Fibroblast of lung (primary cell): ENCODE results near the gene MROH2A. TPM values are rescaled to one million over a fixed set of nuclear protein-coding genes. Genes with fewer than 3 reads are reported as not detected.

Experiments used
- DNase-seq, 2 donors: peaks; one replicate each; pipeline versions ENCODE4 v3.0.0 to v3.0.0-alpha.2; 2010; ENCODE audit warnings: low read depth in 2 of 2
- H2AFZ ChIP-seq: 2 replicates; pipeline ENCODE4 v1.5.1; 2012; ENCODE audit warnings: low read length, control low read depth, inconsistent platforms
- H3K27ac ChIP-seq: 2 replicates; pipeline ENCODE4 v1.5.1; 2011; ENCODE audit warnings: low read length, control low read depth; ENCODE audit not compliant: insufficient read depth
- H3K27me3 ChIP-seq: 2 replicates; pipeline ENCODE4 v1.5.1; 2011; ENCODE audit warnings: mild to moderate bottlenecking, low read length; ENCODE audit not compliant: control insufficient read depth, insufficient read depth
- H3K36me3 ChIP-seq: 2 replicates; pipeline ENCODE4 v1.5.1; 2011; ENCODE audit warnings: low read length; ENCODE audit not compliant: control insufficient read depth, insufficient read depth
- H3K4me1 ChIP-seq: 2 replicates; pipeline ENCODE4 v1.5.1; 2011; ENCODE audit warnings: low read length; ENCODE audit not compliant: control insufficient read depth, insufficient read depth; ENCODE audit errors: extremely low read depth
- H3K4me2 ChIP-seq: 2 replicates; pipeline ENCODE4 v1.5.1; 2011; ENCODE audit warnings: low read length, control low read depth; ENCODE audit not compliant: insufficient read depth; ENCODE audit errors: extremely low read depth
- H3K4me3 ChIP-seq, 4 experiments: fragments of 200-600 bp in 1 of 4; sonication (generic) in 1 of 4; replicated peaks in 1 of 4; 2 replicates each; pipeline ENCODE4 v1.5.1; 2011 to 2016; ENCODE audit warnings: low read length in 4 of 4, low read depth in 3 of 4, mild to moderate bottlenecking in 3 of 4, control low read depth in 2 of 4, inconsistent platforms in 1 of 4, mixed read lengths in 1 of 4; ENCODE audit not compliant: insufficient read depth in 1 of 4; ENCODE audit errors: control extremely low read depth in 1 of 4
- H3K79me2 ChIP-seq: 2 replicates; pipeline ENCODE4 v1.5.1; 2012; ENCODE audit warnings: mild to moderate bottlenecking, low read length, inconsistent platforms; ENCODE audit not compliant: control insufficient read depth, insufficient read depth
- H3K9ac ChIP-seq: 2 replicates; pipeline ENCODE4 v1.5.1; 2011; ENCODE audit warnings: mild to moderate bottlenecking, low read length, control low read depth; ENCODE audit not compliant: insufficient read depth
- H3K9me3 ChIP-seq: 2 replicates; pipeline ENCODE4 v1.5.1; 2012; ENCODE audit warnings: low read depth, low read length; ENCODE audit not compliant: control insufficient read depth, insufficient read depth
- H4K20me1 ChIP-seq: 2 replicates; pipeline ENCODE4 v1.5.1; 2011; ENCODE audit warnings: low read length; ENCODE audit not compliant: control insufficient read depth, insufficient read depth; ENCODE audit errors: extremely low read depth
- CTCF ChIP-seq, 2 donors: IDR thresholded peaks in 1 of 2; conservative IDR thresholded peaks in 1 of 2; 1 replicate in 1 of 2; 2 replicates in 1 of 2; pipeline ENCODE4 v1.5.1; 2011 to 2012; ENCODE audit warnings: low read length in 2 of 2, control low read depth in 1 of 2, inconsistent platforms in 1 of 2, low read depth in 1 of 2, mild to moderate bottlenecking in 1 of 2
- EZH2 ChIP-seq: IDR thresholded peaks from 2 replicates; pipeline ENCODE4 v1.5.1; 2012; ENCODE audit warnings: low read length, control low read depth, mild to moderate bottlenecking; ENCODE audit errors: missing control alignments
- polyA plus RNA-seq, 2 donors: library from polyadenylated mRNA; depleted of rRNA in 1 of 2; stranded (reverse) in 1 of 2; unstranded in 1 of 2; fragments of >200 nt; gene quantifications; 2 replicates each; pipeline ENCODE4 v1.2.1, GENCODE V29; 2011 to 2012; ENCODE audit warnings: missing spikeins in 1 of 2
- total RNA-seq: library from RNA; depleted of rRNA; stranded (reverse); fragments of >200 nt; gene quantifications from 2 replicates; pipeline ENCODE4 v1.2.1, GENCODE V29; 2014

MROH2A gene
- total and polyA plus RNA-seq, 2 donors (not counting 1 experiment from before 2014, with no cell fraction given), result not detected

GRCh38 chr2:233754872-233755611, 23.1 kb upstream of the MROH2A start:
- DNase-seq, result no peak

GRCh38 chr2:233756429-233757081, 21.6 kb upstream of the MROH2A start:
- no peak overlapping the region for H3K27ac ChIP-seq
- H4K20me1 ChIP-seq, result no peaks in the 10 kb centered on the region
- no peak overlapping the region for H2AFZ ChIP-seq
- H3K9me3 ChIP-seq, result no peaks in the 10 kb centered on the region
- H3K4me1 ChIP-seq, result no peaks in the 10 kb centered on the region
- no peak for DNase-seq
- H3K4me2 ChIP-seq, result no peak overlapping the region
- no peaks in the 10 kb centered on the region for H3K27me3 ChIP-seq
- no peaks in the 10 kb centered on the region for H3K79me2 ChIP-seq
- no peaks in the 10 kb centered on the region for H3K36me3 ChIP-seq
- TF ChIP-seq EZH2 (no peak), CTCF (conservative IDR thresholded peaks at IDR 0.05 in 1 of 2, IDR thresholded peaks at IDR 0.05 in 1 of 2; ENCODE audit: low read depth in 1 of 2, low read length in 2 of 2) (no peak)
- no peak overlapping the region for H3K9ac ChIP-seq
- no peak overlapping the region for H3K4me3 ChIP-seq

More at GRCh38 chr2:233754872-233755611, 23.1 kb upstream of the MROH2A start:
- Histone ChIP-seq H4K20me1 (no peaks in the 10 kb centered on the region), H3K27me3 (no peaks in the 10 kb centered on the region), H3K4me3 (no peak overlapping the region), H3K4me1 (no peaks in the 10 kb centered on the region), H3K79me2 (no peaks in the 10 kb centered on the region), H3K36me3 (no peaks in the 10 kb centered on the region), H3K9ac (no peak overlapping the region), H3K27ac (no peak overlapping the region), H3K4me2 (no peak overlapping the region), H2AFZ (no peak overlapping the region), H3K9me3 (no peaks in the 10 kb centered on the region)
- TF ChIP-seq EZH2 (no peak), CTCF (conservative IDR thresholded peaks at IDR 0.05 in 1 of 2, IDR thresholded peaks at IDR 0.05 in 1 of 2; ENCODE audit: low read depth in 1 of 2, low read length in 2 of 2) (no peak)

- no peaks in the 10 kb centered on the region for H4K20me1 ChIP-seq
- H3K9ac ChIP-seq, result no peak overlapping the region
- no peak overlapping the region for H2AFZ ChIP-seq
- no peaks in the 10 kb centered on the region for H3K4me1 ChIP-seq
- H3K4me2 ChIP-seq, result no peak overlapping the region
- H3K9me3 ChIP-seq, result no peaks in the 10 kb centered on the region
- H3K79me2 ChIP-seq, result no peaks in the 10 kb centered on the region
- no peak for DNase-seq
- no peaks in the 10 kb centered on the region for H3K36me3 ChIP-seq
- H3K27me3 ChIP-seq, result no peaks in the 10 kb centered on the region
- TF ChIP-seq CTCF (conservative IDR thresholded peaks at IDR 0.05 in 1 of 2, IDR thresholded peaks at IDR 0.05 in 1 of 2; ENCODE audit: low read depth in 1 of 2, low read length in 2 of 2), result no peak
- no peak for TF ChIP-seq EZH2
- no peak overlapping the region for H3K27ac ChIP-seq
- no peak overlapping the region for H3K4me3 ChIP-seq
Measured at GRCh38 chr2:233758141-233758540, 20.0 kb upstream of the MROH2A start.
